HPDE6-E6E7 (cell line): ENCODE results near the gene SPIB.
A peak's percentile ranks its signal among the peaks of the same experiment; 100 is the strongest.
"Not testable (repeated sequence)": the region's sequence is repeated elsewhere in the genome, so short reads cannot be mapped to it uniquely, and the experiment has no call there.

Source experiments
- DNase-seq: peaks from one replicate; pipeline ENCODE4 v3.0.0; 2011; ENCODE audit warnings: missing footprints; ENCODE audit errors: extremely low spot score

The SPIB gene

GRCh38 chr19:50439130-50439529 lies 20.4 kb downstream of the SPIB start:
- DNase-seq, result not testable (repeated sequence)

GRCh38 chr19:50444059-50444458 lies 25.3 kb downstream of the SPIB start:
- DNase-seq, result no peak

DNA sequence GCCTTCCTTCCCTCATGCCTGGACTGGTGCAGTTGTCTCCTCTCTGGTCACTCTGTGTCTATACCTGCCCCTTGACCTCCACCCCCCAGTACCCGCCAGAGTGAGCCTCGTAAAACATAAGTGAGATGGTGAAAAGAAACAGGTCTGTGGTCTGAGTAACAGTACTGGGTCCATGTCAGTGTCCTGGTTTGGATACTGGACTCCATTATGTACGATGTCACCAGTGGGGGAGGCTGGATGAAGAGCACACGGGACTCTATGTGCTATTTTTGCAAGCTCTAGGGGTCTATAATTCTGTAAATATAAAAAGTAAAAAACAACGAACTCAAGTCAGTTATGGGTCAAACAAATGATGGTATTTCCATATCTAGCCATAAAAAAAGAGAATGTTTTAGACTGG lies 28.3 kb downstream of the SPIB start:
- no peak for DNase-seq

DNA sequence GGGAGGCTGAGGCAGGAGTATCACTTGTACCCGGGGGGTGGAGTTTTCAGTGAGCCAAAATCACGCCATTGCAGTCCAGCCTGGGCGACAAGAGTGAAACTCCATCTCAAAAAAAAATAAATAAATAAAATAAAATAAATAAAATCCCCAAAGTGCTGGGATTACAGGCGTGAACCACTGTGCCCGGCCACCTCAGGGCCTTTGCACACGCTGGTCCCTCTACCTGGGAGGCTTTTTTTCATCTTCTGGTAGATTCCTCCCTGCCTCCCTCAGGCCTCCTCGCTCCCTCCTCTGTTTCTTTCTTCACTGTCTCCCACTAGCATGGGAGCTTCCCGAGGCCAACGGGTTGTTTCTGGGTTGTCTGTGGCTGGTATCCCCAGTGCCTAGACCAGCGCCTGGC lies 29.0 kb downstream of the SPIB start:
- DNase-seq, result no peak

- no peak for DNase-seq
Measured at GRCh38 chr19:50449236-50449899, 30.6 kb downstream of the SPIB start.

GRCh38 chr19:50450369-50451222 lies 31.9 kb downstream of the SPIB start:
- DNase-seq, result no peak

DNA sequence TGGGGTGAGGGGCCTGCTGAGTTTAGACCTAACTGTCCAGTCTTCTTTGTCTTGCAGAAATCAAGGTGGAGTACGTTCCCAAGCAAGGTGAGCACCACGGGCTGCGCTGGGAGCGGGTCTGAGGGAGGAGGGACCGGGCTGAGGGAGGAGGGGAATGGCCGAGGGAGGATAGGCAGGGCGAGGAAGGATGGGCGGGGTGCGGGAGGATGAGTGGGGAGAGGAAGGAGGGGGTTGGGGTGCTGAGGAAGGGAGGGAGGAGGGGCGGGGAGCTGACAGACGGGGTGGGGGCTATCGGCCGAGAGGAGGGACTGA lies 32.4 kb downstream of the SPIB start:
- DNase-seq, result no peak

- DNase-seq, result no peak
Measured at GRCh38 chr19:50453243-50453642, 34.5 kb downstream of the SPIB start.

DNA sequence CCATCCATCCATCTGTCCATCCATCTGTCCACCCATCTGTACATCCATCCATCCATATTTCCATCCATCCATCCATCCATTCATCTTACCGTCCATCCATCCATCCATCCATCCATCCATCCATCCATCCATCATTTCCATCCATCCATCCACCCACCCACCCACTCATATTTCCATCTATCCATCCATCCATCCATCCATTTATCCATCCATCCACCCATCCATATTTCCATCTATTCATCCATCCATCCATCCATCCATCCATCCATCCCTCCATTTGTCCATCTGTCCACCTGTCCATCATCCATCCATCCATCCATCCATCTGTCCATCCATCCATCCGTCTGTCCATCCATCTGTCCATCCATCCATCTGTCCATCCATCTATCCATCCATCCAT lies 37.3 kb downstream of the SPIB start:
- no peak for DNase-seq

GRCh38 chr19:50457300-50457699 lies 38.6 kb downstream of the SPIB start:
- DNase-seq, result no peak

GRCh38 chr19:50458396-50459066 lies 39.8 kb downstream of the SPIB start:
- DNase-seq, result no peak

DNA sequence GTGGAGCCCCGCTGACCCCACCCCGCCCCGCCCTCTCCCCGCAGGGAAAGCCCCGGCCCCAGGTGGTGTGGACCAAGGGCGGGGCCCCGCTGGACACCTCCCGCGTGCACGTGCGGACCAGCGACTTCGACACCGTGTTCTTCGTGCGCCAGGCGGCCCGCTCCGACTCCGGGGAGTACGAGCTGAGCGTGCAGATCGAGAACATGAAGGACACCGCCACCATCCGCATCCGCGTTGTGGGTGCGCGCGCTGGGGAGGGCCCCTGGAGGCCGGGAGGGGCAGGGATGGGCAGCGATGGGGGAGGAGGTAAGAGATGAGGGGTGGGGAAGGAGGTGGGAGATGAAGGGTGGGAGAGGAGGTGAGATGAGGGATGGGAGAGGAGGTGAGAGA lies 40.3 kb downstream of the SPIB start:
- no peak for DNase-seq

GRCh38 chr19:50459638-50460037 lies 40.9 kb downstream of the SPIB start:
- no peak for DNase-seq

- no peak for DNase-seq
Measured at GRCh38 chr19:50460161-50460765, 41.5 kb downstream of the SPIB start.

DNA sequence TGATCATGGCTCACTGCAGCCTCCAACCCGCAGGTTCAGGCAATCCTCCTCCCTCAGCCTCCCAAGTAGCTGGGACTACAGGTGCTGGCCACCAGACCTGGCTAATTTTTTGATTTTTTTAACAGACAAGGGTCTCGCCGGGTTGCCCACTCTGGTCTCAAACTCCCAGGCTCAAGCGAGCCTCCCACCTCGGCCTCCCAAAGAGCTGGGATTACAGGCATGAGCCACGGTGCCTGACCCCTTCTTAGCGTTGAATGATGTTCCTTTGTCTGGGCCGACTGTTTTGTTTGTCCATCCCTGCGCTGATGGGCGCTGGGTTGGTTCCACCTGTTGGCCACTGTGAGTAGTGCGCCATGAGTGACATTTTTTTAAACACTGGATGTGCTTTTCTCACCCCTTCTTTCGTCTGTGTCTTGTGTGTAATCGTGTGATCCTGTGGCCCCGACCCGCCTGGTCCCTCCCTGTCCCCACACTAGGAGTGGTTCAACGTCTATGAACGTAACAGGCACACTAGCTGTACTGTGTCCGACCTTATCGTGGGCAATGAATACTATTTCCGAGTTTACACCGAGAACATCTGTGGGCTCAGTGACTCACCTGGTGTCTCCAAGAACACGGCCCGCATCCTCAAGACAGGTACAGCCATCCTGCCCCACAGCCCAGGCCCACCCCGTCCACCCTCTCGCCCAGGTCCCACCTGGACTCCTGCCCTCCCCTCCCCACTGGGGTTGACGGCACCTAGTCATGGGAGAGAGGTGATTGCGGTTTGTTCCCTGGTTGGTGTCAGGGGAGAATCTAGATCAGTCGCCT lies 42.5 kb downstream of the SPIB start:
- DNase-seq, result peak; percentile 73

DNA sequence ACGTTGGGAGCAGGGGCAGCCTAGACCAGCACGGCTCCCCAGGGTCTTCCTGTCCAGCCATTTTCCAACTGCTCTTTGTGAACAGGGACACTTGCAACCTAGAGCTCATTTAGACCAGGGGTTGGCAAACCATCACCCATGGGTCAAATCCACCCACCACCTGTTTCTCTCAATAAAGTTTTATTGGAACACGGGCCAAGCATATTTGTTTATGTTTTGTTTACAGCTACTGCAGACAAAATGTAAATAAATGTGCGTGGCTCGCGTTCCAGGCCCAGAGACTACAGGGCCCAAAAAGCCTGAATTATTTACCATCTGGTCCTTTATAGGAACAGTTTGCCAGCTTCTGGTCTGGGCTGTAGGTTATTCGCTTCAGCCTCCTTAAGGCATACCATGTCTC lies 44.2 kb downstream of the SPIB start:
- no peak for DNase-seq

- no peak for DNase-seq
Measured at GRCh38 chr19:50464348-50464747, 45.6 kb downstream of the SPIB start.

- DNase-seq, result no peak
Measured at GRCh38 chr19:50465000-50465399, 46.3 kb downstream of the SPIB start.

GRCh38 chr19:50465986-50466705 lies 47.4 kb downstream of the SPIB start:
- DNase-seq, result no peak

- no peak for DNase-seq
Measured at GRCh38 chr19:50466706-50467039, 47.9 kb downstream of the SPIB start.

DNA sequence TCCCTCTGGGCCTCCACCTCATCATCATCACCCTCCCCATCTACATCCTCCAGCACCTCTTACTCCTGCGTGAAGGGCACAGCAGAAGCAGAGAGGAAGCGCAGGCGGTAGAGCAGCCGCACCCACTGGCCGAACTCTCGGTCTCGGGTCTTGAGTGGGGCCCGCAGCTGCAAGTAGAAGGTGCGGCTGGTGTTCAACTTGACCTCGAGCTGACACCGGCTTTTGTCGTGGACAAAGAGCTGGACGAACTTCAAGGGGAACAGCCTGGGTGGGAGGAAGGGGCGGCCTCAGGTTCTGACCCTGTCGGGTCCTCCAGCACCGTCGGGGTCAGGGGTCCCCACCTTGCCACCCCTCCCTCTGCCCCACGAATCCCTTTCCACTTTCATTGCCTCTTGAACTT lies 48.8 kb downstream of the SPIB start:
- no peak for DNase-seq
